HG03575 (cell line): ENCODE data around the gene LIN7A.
"Not testable (repeated sequence)": the region's sequence is repeated elsewhere in the genome, so short reads cannot be mapped to it uniquely, and the experiment has no call there.

Experiments
- ATAC-seq: cut with Tn5 transposase; IDR thresholded peaks from one replicate; pipeline ENCODE4 v1.9.1; 2021; ENCODE audit not compliant: unreplicated experiment, insufficient number of reproducible peaks, low FRiP score; ENCODE audit errors: extremely low read depth

LIN7A gene

DNA sequence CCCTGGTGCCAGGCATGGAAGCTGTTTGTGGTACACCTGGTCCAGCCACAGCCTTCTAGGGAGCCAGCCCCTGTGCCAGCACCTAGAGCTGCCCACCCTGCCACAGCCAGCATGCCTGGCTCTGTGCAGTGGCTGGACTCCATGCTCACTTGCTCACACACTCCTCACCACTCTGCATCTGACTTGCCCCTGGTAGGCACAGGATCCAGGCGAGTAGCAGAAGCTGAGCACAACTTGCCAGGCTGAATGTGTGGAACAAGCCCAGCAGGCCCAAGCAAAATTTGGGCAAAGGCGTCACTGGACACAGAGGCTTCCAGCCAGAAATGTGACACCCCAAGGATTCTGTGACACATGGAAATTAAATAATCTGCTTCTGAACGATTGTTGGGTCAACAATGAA, 114.3 kb downstream of the LIN7A start:
- ATAC-seq: no peak

DNA sequence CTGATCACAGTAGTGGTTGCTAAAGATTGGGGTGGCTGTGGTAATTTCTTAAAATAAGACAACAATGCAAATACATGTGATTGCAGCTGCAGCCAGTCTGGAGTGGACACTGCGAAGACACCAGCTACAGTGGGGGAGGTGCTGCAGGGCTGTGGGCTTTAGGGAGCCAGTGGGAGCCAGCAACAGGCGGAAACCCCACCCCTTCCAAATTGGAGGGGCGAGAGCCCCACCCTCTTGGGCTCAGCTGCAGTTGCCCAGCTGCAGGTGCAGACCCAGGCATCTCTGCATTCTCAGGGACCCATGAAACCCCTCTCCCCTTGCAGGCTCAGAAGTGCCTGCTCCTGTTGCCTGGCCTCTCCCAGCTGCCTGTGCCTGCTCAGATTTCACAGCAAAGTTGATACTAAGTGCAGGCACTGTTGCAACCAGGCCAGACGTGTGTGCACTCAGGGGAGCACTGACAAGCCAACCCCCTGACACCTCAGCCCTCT, 116.2 kb downstream of the LIN7A start:
- no peak for ATAC-seq

DNA sequence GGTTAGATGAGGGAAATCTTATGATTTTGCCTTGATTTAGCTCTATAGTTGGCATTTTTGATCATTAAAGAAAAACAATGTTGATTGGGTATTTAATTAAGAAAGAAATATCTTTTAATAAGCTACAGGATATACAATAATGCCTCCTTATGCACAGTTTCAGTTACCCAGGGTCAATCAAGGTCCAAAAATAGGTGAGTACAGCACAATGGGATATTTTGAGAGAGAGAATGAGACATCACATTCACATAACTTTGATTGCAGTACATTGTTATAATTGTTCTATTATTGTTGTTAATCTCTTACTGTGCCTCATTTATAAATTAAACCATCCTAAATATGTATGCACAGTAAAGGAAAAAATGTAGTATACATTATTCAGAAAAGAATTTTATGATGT, 118.9 kb downstream of the LIN7A start:
- no peak for ATAC-seq

DNA sequence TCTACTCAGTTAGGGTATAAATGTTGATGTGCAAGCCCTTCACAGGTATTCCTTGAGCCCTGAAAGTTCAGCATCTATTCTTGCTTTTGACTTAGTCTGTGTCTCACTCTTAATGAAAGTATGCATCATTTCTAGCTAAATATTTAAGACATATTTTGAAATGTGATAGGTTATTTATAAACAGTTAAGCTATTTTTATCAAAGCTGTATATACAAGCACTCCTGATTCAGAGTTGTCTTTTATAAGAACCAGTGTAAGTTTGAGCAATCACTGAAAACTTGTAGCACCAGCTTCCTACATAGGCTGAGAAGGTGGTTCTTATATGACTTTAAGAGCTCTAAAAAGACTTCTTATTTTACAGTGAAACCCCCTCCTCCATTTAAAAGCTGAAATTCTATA, 122.4 kb downstream of the LIN7A start:
- ATAC-seq: no peak

DNA sequence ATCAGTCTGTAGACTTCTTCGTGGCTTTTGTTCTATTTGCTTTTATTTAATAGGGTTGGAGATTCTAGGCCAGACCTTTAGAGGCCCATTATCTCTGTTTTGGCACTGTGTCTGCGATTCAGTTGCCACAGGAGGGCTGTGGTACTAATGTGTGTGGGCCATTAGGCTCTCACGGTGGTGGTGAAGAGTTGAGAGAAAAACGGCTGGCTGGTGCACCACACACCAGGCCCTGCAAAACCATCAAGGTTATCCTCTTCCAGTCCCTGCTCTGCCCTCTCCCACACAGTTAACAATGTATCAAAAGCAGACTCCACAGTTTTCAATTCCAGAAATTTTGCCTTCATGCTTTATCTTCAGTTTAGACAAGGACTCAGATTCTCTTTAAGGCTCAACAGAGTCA, 123.3 kb downstream of the LIN7A start:
- ATAC-seq: no peak

DNA sequence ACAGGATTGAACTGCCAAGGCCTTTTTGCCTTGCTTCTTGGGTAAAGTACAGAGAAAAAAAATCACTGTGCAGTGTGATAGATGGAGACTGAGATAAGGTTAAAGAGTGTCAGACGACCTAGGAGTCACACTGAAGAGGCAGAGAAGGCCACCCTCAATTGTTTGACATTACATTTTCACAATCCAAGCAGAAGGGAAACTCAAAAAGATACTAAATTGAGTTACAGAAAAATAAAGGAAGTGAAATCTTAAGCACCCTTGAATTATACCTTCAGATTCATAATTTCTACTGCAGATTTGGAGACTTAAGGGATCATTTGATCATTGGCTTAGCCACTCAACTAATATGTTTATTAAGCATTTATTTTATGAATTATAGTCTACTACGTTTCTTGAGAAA, 123.9 kb downstream of the LIN7A start:
- ATAC-seq: no peak

DNA sequence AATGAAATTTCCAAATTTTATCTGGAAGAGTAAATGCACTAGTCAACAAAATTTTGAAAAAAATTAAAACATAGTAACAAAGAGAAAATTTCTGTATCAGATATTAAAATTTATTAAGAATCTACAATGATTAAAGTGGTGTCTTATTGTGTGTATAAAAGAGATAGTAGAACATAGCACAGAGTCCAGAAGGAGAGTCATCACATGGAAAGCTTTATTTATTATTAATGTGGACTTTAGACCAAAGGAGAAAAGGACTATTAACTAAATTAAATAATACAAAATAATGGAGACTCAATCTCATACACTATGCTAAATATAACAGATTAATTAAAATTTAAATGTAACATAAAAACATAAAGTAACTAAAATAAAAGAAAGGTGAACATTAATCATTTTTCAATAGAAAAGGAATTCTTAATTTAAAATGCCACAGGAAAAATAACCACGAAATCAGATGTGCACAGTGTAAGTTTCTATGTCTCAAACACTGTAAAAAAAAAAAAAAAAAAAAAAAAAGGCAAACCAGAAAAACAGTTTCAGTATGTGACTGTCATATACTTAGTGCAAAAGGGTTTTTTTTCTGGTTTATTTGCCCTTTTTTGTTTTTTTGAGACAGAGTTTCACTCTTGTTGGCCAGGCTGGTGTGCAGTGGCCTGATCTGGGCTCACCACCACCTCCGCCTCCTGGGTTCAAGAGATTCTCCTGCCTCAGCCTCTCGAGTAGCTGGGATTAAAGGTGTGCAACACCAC, 125.6 kb downstream of the LIN7A start:
- no peak for ATAC-seq

DNA sequence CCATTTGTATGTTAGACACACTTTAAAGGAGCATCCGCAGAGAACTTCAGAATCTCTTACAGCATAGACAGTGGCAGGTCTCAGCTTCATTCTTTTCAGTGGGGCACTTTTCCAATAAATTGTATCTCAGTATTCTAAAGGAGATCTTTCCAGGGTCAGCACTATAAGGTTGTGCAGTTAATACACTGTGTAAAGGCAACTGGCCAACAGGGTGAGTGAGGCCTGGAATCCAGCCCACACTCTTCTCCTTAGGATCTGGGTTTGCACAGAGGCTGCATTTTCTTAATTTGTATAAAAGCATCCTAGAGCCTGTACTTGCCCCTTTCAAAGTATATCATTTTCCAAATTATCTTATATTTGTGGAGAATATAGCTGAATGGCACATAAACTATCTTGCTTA, 126.9 kb downstream of the LIN7A start:
- ATAC-seq: no peak

DNA sequence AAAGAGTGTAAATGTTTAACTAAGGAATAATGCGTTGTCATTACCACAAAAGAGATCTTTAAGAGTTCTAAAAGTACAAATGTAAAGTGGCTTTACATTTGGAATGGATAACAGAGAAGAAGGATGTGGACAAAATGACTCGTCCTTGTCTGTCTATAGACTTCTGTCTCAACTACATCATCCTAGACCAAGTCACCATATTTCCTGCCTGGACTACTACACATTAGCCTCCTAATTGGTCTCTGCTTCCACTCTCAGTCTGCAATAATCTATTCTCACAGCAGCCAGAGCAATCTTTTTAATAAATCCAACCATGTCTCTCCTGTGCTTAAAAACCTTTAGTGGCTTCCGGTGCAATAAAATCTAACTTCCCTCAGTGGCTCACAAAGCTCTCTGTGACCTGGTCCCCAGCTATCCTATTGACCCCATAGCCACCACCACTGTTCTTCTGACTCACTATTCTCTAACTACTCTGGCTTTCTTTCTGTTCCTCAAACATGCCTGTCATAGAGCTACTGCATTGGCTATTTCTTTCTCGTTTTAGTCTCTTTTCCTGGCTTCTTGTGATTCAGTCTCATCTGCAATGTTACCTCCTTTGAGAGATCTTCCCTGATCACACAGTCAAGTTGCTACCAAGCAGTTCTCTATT, 130.0 kb downstream of the LIN7A start:
- ATAC-seq: peak; percentile 71

DNA sequence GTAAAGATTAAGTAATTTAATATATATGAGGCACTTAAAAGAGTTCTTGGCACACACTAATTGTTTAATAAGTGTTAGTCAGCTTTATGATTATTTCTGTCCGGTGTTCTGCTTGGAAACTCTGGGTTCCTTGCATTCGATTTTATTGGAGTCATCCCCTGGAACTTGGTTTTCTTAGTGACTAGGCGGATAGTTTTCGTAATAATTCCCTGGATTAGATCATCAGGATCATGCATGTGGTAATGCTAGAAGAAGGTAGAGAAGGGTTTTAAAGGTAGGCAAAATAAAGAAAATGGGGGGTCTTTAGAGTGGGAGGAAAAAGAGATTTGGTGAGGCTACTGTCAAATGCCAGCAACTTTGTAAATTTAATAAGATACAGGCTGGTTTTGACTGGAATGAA, 132.6 kb downstream of the LIN7A start:
- no peak for ATAC-seq

DNA sequence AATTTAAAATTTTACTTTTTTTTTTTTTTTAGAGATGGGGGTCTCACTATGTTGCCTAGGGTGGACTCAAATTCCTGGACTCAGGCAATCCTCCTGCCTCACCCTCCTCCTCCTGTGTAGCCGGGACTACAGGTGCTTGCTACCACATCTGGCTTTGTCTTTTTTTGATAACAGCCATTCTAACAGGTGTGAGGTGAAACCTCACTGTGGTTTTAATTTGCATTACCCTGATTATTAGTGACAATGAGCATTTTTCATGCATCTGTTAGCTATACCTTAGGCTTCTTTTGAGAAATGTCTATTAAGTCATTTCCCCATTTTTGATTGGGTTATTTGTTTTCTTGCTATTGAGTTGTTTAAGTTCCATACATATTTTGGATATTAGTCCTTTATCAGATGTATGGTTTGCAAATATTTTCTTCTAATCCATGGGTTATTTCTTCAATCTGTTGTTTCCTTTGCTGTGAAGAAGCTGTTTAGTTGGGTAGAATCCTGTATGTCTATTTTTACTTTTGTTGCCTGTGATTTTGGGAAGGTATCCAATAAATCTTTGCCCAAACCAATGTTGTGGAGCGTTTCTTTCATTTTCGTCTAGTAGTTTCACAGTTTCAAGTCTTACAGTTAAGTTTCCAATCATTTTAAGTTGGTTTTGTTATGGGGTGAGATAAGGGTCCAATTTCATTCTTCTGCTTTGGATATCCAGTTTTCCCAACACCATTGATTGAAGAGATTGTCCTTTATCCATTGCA, 134.9 kb downstream of the LIN7A start:
- ATAC-seq: peak; percentile 71

DNA sequence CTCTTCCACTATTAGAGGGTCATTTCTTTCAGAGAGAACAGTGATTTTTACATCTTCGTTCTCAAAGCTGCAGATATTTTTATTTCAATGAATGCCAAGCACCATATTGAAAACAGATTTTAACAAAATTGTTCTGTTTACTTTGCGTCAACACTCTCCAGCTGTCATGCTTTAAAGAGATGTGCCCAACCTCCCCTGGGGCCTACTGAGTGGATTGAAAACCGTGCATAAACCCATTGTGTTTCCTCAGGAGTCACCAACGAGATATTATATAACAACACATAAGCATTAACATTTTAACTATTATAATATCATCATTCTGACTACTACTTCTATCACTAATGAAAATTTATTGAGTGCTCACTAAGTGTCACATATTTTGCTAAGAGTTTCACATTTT, 139.5 kb downstream of the LIN7A start:
- ATAC-seq: no peak

DNA sequence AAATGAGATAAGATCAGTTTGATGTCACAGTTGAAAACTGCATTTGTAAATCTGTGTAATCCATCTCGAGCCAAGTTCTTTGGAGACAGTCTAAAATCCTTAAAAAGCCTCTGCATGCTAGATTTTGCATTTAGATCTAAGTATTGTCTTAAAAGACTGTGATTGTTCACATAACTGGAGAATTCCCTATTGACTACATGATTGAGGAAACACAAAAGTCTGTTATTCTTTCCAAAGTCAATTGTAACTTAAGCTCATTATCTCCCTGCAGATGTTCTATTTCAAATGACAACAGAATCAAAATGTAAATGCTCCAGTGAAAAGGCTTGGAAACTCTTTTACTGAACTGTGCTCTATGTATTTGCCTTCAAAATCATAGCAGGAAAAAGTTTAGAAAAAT, 143.2 kb downstream of the LIN7A start:
- ATAC-seq: no peak

DNA sequence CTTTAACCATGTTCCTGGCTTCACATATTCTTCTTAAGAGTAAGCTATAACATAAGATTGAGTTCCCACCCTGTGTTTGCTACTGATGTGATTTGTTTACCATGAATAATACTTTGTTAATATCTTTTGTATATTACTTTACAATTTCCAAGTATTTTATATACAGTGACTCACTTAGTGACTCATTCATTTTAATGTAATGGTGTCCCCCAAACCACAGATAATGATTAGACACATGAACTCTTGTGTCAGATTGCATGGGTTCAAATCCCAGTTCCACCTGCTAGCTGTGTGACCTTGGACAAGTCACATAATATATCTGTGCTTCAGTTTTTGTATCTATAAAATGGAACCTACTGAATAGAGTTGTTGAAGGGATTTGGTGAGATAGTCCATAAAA, 144.9 kb downstream of the LIN7A start:
- ATAC-seq: no peak

DNA sequence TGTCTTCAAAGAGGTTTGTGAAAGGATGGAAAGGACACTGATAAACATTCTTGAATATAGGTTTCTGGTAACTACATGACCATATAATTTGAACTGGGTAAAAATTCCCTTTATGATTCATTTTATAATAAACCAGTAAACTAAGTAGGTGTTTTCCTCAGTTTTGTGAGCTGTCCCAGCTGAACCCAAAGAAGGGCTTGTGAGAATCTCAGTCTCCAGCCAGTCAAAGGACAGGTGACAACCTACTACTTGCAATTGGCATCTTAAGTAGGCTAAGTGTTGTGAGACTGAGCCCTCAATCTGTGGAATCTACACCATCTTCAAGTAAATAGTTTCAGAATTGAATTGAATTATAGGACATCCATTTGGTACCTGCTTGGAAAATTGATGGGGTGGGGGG, 145.9 kb downstream of the LIN7A start:
- ATAC-seq: no peak

DNA sequence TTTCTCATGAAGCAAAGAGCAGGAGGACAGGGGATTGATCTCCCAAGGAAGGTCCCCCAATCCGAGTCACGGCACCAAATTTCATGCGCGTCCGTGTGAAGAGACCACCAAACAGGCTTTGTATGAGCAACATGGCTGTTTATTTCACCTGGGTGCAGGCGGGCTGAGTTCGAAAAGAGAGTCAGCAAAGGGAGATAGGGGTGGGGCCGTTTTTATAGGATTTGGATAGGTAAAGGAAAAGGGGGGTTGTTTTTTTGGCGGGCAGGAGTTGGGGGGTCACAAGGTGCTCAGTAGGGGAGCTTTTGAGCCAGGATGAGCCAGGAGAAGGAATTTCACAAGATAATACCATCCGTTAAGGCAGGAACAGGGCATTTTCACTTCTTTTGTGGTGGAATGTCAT, 149.3 kb downstream of the LIN7A start:
- not testable (repeated sequence) for ATAC-seq

DNA sequence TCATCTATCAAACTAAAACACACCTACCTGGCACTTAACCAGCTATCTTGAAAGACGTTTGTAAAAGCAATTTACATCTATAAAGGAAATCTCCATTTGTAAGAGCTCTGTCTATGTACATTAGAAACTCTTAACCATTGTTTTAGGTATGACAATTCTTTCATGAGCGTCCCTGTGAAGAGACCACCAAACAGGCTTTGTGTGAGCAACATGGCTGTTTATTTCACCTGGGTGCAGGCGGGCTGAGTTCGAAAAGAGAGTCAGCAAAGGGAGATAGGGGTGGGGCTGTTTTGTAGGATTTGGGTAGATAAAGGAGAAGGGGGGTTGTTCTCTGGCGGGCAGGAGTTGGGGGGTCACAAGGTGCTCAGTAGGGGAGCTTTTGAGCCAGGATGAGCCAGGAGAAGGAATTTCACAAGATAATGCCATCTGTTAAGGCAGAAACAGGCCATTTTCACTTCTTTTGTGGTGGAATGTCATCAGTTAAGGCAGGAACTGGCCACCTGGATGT, 154.7 kb downstream of the LIN7A start:
- not testable (repeated sequence) for ATAC-seq

DNA sequence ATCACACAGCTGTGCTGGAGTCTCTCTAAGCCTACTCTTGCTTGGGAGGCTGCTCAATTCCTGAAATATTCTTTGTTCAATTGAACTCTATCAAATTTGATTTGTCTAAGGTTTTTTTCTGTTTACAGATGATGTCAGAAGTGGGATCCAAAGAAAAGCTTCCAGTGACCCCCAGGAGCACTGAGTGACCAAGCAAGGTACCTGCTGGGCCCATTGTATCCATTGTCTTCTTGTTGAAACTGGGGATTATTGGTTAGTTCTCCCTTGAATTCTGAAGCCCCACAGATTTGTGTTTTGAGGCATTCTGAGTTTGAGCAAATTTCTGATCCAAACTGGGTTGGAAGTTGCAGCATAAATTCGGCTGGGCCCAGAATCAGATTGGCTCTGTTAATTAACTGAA, 156.4 kb downstream of the LIN7A start:
- no peak for ATAC-seq

DNA sequence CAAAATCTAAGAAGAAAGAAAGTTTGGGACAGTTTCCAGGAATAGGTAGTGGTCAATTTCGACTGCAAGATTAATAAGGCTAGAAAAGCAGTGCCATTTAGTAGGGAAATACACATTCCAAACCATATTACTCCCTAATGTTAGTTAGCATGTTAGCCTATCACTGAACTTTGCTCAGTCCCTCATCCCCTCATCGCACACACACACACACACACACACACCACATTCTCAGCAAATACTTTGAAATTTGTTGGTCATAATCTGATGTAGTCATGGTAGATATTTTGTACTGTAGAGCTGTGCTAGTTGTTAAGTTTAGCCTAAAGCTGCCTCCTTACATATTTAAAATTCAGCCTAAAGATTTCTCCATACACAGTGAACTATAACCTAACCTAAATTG, 157.0 kb downstream of the LIN7A start:
- no peak for ATAC-seq

DNA sequence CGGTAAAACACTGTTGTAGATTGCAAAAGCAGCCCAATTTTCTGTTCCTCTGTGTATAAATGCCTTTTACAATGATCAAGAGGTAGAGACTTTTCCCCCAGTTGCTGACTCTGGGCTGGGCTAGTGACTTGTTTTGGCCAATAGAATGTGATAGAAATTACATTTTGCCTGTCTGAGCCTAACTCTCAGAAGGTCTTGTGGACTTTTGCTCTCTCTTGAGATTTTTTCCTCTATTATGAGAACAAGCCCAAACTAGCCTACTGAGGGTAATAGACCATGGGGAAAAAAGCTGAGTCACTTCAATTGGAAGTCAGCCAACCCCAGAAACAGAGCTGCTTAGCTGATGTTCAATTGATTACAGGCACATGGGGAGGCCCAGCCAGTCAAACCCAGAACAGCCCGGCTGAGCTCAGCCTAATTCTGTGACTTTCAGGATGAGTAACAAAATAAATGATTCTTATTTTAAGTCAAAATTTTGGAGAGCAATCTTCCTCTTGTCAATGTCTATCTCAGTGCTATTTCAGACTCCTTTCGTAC, 159.7 kb downstream of the LIN7A start:
- peak; percentile 95 for ATAC-seq
